Esophagus (tissue), 2 donors: ENCODE results near the gene TMEM150C. TPM values are rescaled to one million over a fixed set of nuclear protein-coding genes. Genes with fewer than 3 reads are reported as not detected.

ENCODE experiments used
- H3K27ac ChIP-seq, 2 donors: one replicate each; pipeline ENCODE4 v1.5.1; 2013; ENCODE audit warnings: low read depth in 2 of 2, mild to moderate bottlenecking in 2 of 2, inconsistent platforms in 1 of 2, low read length in 1 of 2, moderate library complexity in 1 of 2
- H3K27me3 ChIP-seq, 2 donors: one replicate each; pipeline ENCODE4 v1.6.1; 2013; ENCODE audit warnings: low read length in 2 of 2, control low read depth in 1 of 2, mild to moderate bottlenecking in 1 of 2; ENCODE audit not compliant: insufficient read depth in 2 of 2, control insufficient read depth in 1 of 2
- H3K36me3 ChIP-seq, 2 donors: one replicate each; pipeline ENCODE4 v1.6.1; 2013; ENCODE audit warnings: low read length in 1 of 2; ENCODE audit not compliant: control insufficient read depth in 2 of 2, insufficient read depth in 2 of 2
- H3K4me1 ChIP-seq, 2 donors: one replicate each; pipeline ENCODE4 v1.6.1; 2013; ENCODE audit warnings: low read length in 1 of 2; ENCODE audit not compliant: control insufficient read depth in 2 of 2, insufficient read depth in 2 of 2
- H3K4me3 ChIP-seq, 2 donors: one replicate each; pipeline ENCODE4 v1.5.1; 2013; ENCODE audit warnings: low read length in 2 of 2, mild to moderate bottlenecking in 2 of 2, low read depth in 1 of 2, moderate library complexity in 1 of 2
- H3K9me3 ChIP-seq, 2 donors: one replicate each; pipeline ENCODE4 v1.6.1; 2013; ENCODE audit warnings: mild to moderate bottlenecking in 2 of 2, low read depth in 1 of 2, low read length in 1 of 2, moderate library complexity in 1 of 2; ENCODE audit not compliant: control insufficient read depth in 2 of 2, insufficient read depth in 1 of 2
- WGBS, 2 donors: extraction: QIAGEN DNeasy Blood & Tissue Kit; methylation state at CpG; one replicate each; pipeline ENCODE4 v1.1.7; 2013; 5-methylcytosine and 5-hydroxymethylcytosine counted together
- polyA plus RNA-seq, 2 donors: library from polyadenylated mRNA; stranded (reverse); fragments of 200-250 nt; gene quantifications; one replicate each; pipeline ENCODE4 v1.2.3, GENCODE V29; 2013
- donor health status: healthy with polysubstance abuse.
- donor health status: Bipolar disorder and iron deficiency.

The TMEM150C gene
- polyA plus RNA-seq, 2 donors = 1.2 to 4.0 TPM

DNA sequence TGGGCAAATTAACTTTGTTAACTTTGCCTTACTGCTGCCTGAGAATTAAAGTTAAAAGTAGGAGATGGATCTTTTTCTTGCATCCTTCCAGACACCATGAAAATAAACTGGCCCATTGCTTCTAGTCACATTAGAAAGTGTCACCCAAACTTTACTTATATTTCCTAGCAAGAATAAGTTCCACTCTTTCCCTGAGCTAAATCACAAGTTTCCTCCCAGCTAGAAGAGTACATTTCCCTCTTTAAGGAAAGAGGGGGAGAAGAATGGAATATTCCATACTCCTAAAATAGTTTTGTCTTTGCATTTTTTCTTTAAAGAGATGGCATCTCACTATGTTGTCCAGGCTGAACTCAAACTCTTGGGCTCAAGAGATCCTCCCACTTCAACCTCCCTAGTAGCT is 53.8 kb downstream of the TMEM150C start:
- Histone ChIP-seq H3K27me3 (no peaks in the 10 kb centered on the region), H3K36me3 (no peaks in the 10 kb centered on the region), H3K27ac (no peak overlapping the region), H3K4me3 (no peak overlapping the region), H3K9me3 (no peaks in the 10 kb centered on the region), H3K4me1 (no peaks in the 10 kb centered on the region)

DNA sequence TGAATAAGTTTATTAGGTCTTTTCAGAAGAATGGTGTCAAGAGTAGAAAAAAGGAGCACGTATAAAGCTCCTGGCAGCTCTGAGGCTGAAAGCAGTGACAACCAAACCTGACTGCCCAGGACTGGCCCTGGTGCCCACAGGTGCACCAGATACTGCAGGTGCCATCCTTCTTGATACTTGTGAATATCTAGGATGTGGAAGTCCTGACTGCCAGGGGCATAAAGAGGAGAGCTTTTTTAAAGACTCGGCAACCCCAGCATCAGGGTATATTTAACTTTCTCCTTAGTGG is 60.7 kb downstream of the TMEM150C start:
- H3K36me3 ChIP-seq = no peaks in the 10 kb centered on the region
- WGBS, 2 donors = 88 to 92% methylated on average over 2 of the region's 2 CpGs
- no peak overlapping the region for H3K4me3 ChIP-seq
- no peaks in the 10 kb centered on the region for H3K9me3 ChIP-seq
- H3K4me1 ChIP-seq = no peaks in the 10 kb centered on the region
- no peaks in the 10 kb centered on the region for H3K27me3 ChIP-seq
- H3K27ac ChIP-seq = no peak overlapping the region

DNA sequence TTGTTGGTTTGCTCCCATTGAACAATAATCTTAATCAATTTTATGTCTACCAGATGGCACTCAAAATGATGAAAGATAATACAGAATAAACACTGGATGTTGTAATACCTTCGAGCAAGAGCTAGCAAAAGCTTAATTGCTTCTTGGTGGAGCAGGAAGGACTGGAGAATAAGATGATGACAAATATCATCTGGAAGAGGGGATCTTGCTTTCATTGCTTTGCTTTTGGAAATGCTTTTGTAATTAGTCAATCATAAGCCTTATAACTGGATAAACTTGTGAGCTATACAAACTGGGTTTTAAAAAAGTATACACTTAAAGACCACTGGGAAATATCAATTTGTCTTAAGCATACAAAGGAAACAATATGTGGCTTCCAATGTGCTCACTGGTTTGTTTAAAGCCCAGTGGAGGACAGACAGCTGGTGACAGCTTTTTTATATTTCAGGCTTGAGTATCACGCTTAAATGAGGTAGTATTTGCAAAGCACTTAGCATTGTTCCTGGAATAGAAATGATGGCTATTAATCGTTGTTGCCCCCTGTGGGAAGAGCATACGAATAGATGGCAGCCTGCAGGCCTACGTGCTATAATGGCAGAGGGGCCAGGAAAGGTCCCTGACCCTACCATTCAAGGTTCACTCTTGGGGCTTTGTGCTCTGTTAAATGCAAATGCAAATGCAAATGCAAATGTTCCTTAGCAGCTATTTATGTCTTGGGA is 61.2 kb downstream of the TMEM150C start:
- Histone ChIP-seq H3K4me3 (no peak overlapping the region), H3K36me3 (no peaks in the 10 kb centered on the region), H3K4me1 (no peaks in the 10 kb centered on the region), H3K9me3 (no peaks in the 10 kb centered on the region), H3K27ac (no peak overlapping the region), H3K27me3 (no peaks in the 10 kb centered on the region)
- 60 to 61% methylated on average over 5 of the region's 5 CpGs for WGBS, 2 donors

DNA sequence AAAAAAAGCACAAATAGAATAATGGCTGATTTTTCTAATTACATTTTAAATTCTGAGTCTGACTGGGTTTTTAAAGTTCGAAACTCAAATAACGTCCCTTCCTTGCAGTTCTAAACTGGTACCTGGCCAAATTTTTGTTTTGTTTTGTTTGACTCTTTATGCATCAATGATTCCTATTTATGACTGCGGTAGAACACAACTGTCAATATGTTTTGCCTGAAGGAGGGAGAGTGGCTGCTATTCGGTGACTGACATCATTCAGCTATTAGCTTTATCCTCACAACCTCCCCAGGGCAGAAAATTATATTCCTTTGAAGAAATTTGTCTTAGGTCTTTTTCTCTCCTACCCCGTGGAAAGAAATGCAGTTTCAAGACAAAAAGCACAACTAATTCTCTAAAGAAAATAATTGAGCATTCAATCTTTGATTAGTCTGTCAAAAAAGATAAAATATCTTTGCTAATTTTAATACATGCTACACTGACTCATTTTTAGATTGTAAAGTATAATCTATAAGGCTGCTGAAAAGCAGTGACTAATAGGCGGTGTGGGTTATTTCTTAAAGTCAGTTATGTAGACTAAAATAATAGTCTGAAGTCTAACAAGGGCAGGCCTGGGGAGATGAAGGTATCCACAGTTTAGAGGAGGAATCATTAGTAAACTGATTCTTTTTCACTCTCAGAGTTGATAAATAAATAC is 61.9 kb downstream of the TMEM150C start:
- 59 to 79% methylated on average over 6 of the region's 6 CpGs for WGBS, 2 donors
- Histone ChIP-seq H3K4me3 (no peak overlapping the region), H3K36me3 (no peaks in the 10 kb centered on the region), H3K27ac (no peak overlapping the region), H3K27me3 (no peaks in the 10 kb centered on the region), H3K4me1 (no peaks in the 10 kb centered on the region), H3K9me3 (no peaks in the 10 kb centered on the region)

DNA sequence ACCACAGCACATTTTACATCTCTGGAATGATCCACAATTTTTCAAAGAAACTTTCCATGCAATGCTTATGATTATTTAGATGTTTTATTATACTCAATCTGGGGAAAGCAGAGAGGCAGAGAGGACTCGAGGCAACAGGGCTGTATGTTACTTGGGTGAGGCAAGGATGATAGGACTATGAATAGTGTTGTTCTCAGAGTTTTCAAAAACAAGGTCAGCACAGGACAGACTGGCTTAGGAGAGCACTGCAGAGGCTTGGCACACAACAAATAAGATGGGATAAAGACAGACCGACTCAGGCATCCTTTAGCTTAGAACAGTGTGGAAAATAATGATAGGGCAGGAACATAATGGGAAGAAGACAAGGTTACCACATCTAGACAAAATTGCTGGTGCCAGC is 65.4 kb downstream of the TMEM150C start:
- no peaks in the 10 kb centered on the region for H3K4me1 ChIP-seq
- no peak overlapping the region for H3K4me3 ChIP-seq
- no peaks in the 10 kb centered on the region for H3K27me3 ChIP-seq
- H3K36me3 ChIP-seq = no peaks in the 10 kb centered on the region
- WGBS, 2 donors = 84 to 87% methylated on average over 2 of the region's 2 CpGs
- no peak overlapping the region for H3K27ac ChIP-seq
- no peaks in the 10 kb centered on the region for H3K9me3 ChIP-seq

DNA sequence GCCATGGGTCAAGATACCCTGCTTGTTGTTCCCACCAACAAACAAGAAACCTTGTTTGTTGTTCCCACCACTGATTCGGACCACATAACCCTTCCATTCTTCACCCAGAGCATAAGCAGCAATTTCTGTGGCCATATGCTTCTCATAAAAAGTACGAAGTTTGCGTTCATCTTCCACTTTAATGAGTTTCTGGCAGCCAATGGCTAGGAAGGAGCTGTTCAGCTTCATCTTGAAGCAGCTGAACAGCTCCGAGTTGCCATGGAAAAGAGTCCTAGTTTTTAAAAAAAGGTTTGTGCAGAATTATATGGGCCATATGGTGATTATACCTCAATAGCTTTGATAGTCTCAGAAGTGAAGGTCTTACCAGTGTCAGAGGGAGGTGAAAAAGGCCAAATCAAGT is 66.1 kb downstream of the TMEM150C start:
- H3K27me3 ChIP-seq = no peaks in the 10 kb centered on the region
- H3K36me3 ChIP-seq = no peaks in the 10 kb centered on the region
- no peak overlapping the region for H3K4me3 ChIP-seq
- no peaks in the 10 kb centered on the region for H3K9me3 ChIP-seq
- H3K27ac ChIP-seq = no peak overlapping the region
- no peaks in the 10 kb centered on the region for H3K4me1 ChIP-seq
- 92 to 93% methylated on average over 4 of the region's 4 CpGs for WGBS, 2 donors

DNA sequence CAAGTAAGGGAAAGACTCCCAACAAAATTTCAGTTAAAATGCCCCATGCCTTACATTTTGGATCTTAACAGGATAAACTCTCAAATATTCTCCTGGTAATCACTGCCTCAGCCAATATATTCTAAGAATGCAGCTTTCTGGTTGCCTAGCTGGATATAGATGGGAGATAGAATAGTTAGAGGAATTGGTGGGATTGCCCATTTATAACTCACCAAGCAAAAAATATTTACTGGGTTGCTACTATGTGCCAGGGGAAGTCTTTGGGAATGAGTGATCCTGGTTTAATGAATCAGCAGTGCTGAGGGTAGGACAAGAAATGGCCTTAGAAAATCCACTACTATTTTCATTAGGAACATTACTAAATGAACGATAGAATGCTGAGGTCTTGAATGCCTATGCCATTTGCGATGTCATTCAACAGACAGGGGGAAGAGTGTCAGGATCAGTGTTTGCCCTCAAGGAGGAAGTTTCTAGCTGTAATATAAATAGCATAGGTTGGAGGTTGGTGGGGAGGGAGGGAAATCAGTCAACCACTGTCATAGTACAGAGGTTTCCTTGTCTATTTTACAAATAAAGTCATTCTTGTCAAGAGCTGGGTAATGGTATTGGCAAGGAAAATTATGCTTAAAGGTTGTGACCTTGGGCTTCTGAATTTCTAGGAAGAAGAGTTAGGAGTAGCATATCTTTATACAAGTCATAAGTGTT is 67.9 kb downstream of the TMEM150C start:
- Histone ChIP-seq H3K27ac (no peak overlapping the region), H3K27me3 (no peaks in the 10 kb centered on the region), H3K36me3 (no peaks in the 10 kb centered on the region), H3K4me1 (no peaks in the 10 kb centered on the region), H3K4me3 (no peak overlapping the region), H3K9me3 (no peaks in the 10 kb centered on the region)
- WGBS, 2 donors = 84 to 88% methylated on average over 2 of the region's 2 CpGs

DNA sequence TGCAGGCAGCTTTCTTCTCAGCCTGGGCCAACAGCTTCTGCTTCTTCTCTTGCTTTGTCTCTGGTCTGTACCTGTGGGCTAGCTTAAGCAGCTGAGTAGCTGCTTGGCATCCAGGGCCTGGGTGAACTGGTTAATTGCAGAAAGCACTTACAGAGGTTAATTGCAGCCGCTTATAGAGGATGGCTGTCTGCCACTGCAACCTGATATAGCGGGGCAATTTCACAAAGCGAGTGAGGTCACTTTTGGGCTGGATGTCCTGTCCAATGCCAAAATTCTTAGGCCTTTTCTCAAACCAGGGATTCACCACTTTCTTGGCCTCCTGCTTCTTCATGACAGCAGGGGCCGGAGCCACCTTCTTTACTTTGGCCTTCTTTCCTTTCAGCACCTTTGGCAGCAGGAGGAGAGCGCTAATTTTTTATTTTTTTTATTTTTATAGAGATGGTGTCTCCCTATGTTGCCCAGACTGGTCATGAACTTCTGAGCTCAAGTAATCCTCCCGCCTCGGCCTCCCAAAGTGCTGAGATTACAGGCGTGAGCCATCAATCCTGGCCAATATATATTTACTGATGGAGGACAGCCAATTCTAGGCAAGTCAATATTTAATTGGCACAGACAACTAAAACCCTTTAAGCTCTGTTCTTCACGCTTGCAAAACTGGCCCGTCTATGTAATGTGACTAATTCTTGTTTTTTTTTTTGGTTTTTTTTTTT is 70.4 kb downstream of the TMEM150C start:
- H3K4me3 ChIP-seq = no peak overlapping the region
- no peaks in the 10 kb centered on the region for H3K27me3 ChIP-seq
- H3K27ac ChIP-seq = no peak overlapping the region
- H3K36me3 ChIP-seq = no peaks in the 10 kb centered on the region
- no peaks in the 10 kb centered on the region for H3K9me3 ChIP-seq
- WGBS, 2 donors = 59 to 63% methylated on average over 10 of the region's 10 CpGs
- no peaks in the 10 kb centered on the region for H3K4me1 ChIP-seq

DNA sequence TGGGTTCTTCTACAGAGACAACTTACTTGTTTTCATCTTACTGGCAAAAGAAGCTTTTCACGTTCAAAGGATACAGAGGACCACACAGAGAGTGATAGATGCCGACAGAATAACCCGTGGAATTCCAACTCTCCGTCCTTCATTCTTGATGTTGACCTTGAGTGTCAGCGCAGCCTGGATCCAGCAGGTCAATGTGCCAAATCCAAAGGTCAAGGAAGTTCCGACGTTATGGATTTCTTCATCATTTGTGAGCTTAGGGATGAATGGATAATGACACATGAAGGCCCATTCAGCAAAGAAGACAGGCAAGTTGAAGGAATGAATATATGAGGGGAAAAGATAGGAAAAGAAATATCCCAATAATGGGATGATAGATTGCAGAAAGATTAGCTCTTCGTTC is 71.8 kb downstream of the TMEM150C start:
- Histone ChIP-seq H3K4me1 (peaks cover 0 to 1% of the 10 kb centered on the region in 2 donors), H3K4me3 (no peak overlapping the region), H3K9me3 (no peaks in the 10 kb centered on the region), H3K27ac (no peak overlapping the region), H3K27me3 (no peaks in the 10 kb centered on the region), H3K36me3 (no peaks in the 10 kb centered on the region)
- WGBS, 2 donors = 61 to 65% methylated on average over 8 of the region's 8 CpGs
